Hepatocyte (in vitro differentiated cells): ENCODE results near the gene ATG10. TPM values are rescaled to one million over a fixed set of nuclear protein-coding genes. Genes with fewer than 3 reads are reported as not detected.
A peak's percentile ranks its signal among the peaks of the same experiment; 100 is the strongest.

Experiments used
- DNase-seq: peaks from one replicate; pipeline ENCODE4 v3.0.0-alpha.2; 2016; ENCODE audit warnings: low spot score
- H2AFZ ChIP-seq: fragments of 200-600 bp; sonication (generic); 2 replicates; pipeline ENCODE4 v1.6.0; 2016; ENCODE audit warnings: antibody characterized with exemption, mild to moderate bottlenecking
- H3K27ac ChIP-seq: fragments of 200-600 bp; sonication (generic); 2 replicates; pipeline ENCODE4 v1.5.1; 2016; ENCODE audit warnings: mild to moderate bottlenecking
- H3K27me3 ChIP-seq: fragments of 200-600 bp; sonication (generic); 2 replicates; pipeline ENCODE4 v1.6.1; 2016
- H3K36me3 ChIP-seq: fragments of 200-600 bp; sonication (generic); replicated peaks from 2 replicates; pipeline ENCODE4 v1.5.1; 2016; ENCODE audit warnings: low read depth; ENCODE audit not compliant: insufficient read depth
- H3K4me1 ChIP-seq: fragments of 200-600 bp; sonication (generic); 2 replicates; pipeline ENCODE4 v1.5.1; 2016; ENCODE audit warnings: mild to moderate bottlenecking, moderate library complexity; ENCODE audit not compliant: insufficient read depth
- H3K4me2 ChIP-seq: fragments of 200-600 bp; sonication (generic); 2 replicates; pipeline ENCODE4 v1.6.0; 2016
- H3K4me3 ChIP-seq: fragments of 200-600 bp; sonication (generic); 2 replicates; pipeline ENCODE4 v1.5.1; 2016; ENCODE audit warnings: mild to moderate bottlenecking
- H3K79me2 ChIP-seq: fragments of 200-600 bp; sonication (generic); 2 replicates; pipeline ENCODE4 v1.6.0; 2017; ENCODE audit warnings: mild to moderate bottlenecking
- H3K9me2 ChIP-seq: fragments of 200-600 bp; sonication (generic); replicated peaks from 2 replicates; pipeline ENCODE4 v1.6.0; 2017; ENCODE audit warnings: mild to moderate bottlenecking; ENCODE audit not compliant: insufficient read depth
- H3K9me3 ChIP-seq: fragments of 200-600 bp; sonication (generic); 2 replicates; pipeline ENCODE4 v1.5.1; 2016; ENCODE audit warnings: low read depth, mild to moderate bottlenecking
- H4K20me1 ChIP-seq: fragments of 200-600 bp; sonication (generic); 2 replicates; pipeline ENCODE4 v1.6.0; 2016; ENCODE audit warnings: mild to moderate bottlenecking; ENCODE audit not compliant: insufficient read depth, poor library complexity, severe bottlenecking
- CTCF ChIP-seq: fragments of 200-600 bp; sonication (generic); IDR thresholded peaks from 2 replicates; pipeline ENCODE4 v1.5.1; 2016; ENCODE audit warnings: antibody characterized with exemption, mild to moderate bottlenecking; ENCODE audit not compliant: poor library complexity
- EZH2 ChIP-seq: fragments of 200-600 bp; sonication (generic); IDR thresholded peaks from 2 replicates; pipeline ENCODE4 v1.6.1; 2016; ENCODE audit warnings: antibody characterized with exemption, mild to moderate bottlenecking, borderline replicate concordance
- EZH2phosphoT487 ChIP-seq: fragments of 200-600 bp; sonication (generic); IDR thresholded peaks from one replicate; pipeline ENCODE4 v1.6.1; 2018; ENCODE audit warnings: antibody characterized with exemption, mild to moderate bottlenecking, low read depth, moderate library complexity; ENCODE audit not compliant: unreplicated experiment, severe bottlenecking
- WGBS: methylation state at CpG from one replicate; pipeline ENCODE4 v1.1.6; 2016; ENCODE audit warnings: low lambda C conversion rate; ENCODE audit errors: missing lambda C conversion rate; 5-methylcytosine and 5-hydroxymethylcytosine counted together
- polyA plus RNA-seq: library from polyadenylated mRNA; unstranded; fragments of >200 nt; fragmentation: Nextera tagmentation; extraction: Ambion mirVana; gene quantifications from 2 replicates; pipeline ENCODE4 v1.2.1, GENCODE V29; 2016
- total RNA-seq: library from RNA; depleted of rRNA; stranded (reverse); fragments of >200 nt; gene quantifications from 2 replicates; pipeline ENCODE4 v1.2.3, GENCODE V29; 2014

The ATG10 gene
- total and polyA plus RNA-seq, 2 experiments from 2014 or later: 11.8 to 13.0 TPM

- Histone ChIP-seq H3K27ac (peak overlapping the region; percentile 67), H3K4me2 (peak overlapping the region; percentile 47)
Measured at GRCh38 chr5:82163452-82164175, 191.8 kb downstream of the ATG10 start.

GRCh38 chr5:82164176-82164976, 192.6 kb downstream of the ATG10 start:
- Histone ChIP-seq H3K36me3 (no peaks in the 10 kb centered on the region), H3K27ac (peak overlapping the region; percentile 67)

More at GRCh38 chr5:82163452-82164175, 191.8 kb downstream of the ATG10 start:
- no peaks in the 10 kb centered on the region for H3K79me2 ChIP-seq
- TF ChIP-seq EZH2: no peak
- no peak for TF ChIP-seq CTCF
- TF ChIP-seq EZH2phosphoT487: no peak
- peaks cover 25% of the 10 kb centered on the region for H3K4me1 ChIP-seq
- no peaks in the 10 kb centered on the region for H3K9me3 ChIP-seq
- DNase-seq: no peak
- no peak overlapping the region for H3K4me3 ChIP-seq
- H2AFZ ChIP-seq: no peak overlapping the region
- H4K20me1 ChIP-seq: no peaks in the 10 kb centered on the region
- H3K36me3 ChIP-seq: no peaks in the 10 kb centered on the region
- H3K27me3 ChIP-seq: no peaks in the 10 kb centered on the region
- H3K9me2 ChIP-seq: no peaks in the 10 kb centered on the region

GRCh38 chr5:82164977-82165713, 193.3 kb downstream of the ATG10 start:
- H3K4me2 ChIP-seq: no peak overlapping the region
- H3K27ac ChIP-seq: peak overlapping the region; percentile 67
- H2AFZ ChIP-seq: no peak overlapping the region
- H3K9me2 ChIP-seq: no peaks in the 10 kb centered on the region
- no peak overlapping the region for H3K4me3 ChIP-seq
- H4K20me1 ChIP-seq: no peaks in the 10 kb centered on the region
- no peaks in the 10 kb centered on the region for H3K79me2 ChIP-seq
- peak; percentile 23 for DNase-seq
- H3K9me3 ChIP-seq: no peaks in the 10 kb centered on the region
- H3K27me3 ChIP-seq: no peaks in the 10 kb centered on the region
- TF ChIP-seq EZH2 (no peak), CTCF (no peak), EZH2phosphoT487 (no peak)
- WGBS: 50% methylated on average over 3 of the region's 3 CpGs
- no peaks in the 10 kb centered on the region for H3K36me3 ChIP-seq
- peaks cover 25% of the 10 kb centered on the region for H3K4me1 ChIP-seq

More at GRCh38 chr5:82164176-82164976, 192.6 kb downstream of the ATG10 start:
- DNase-seq: peak; percentile 32
- Histone ChIP-seq H3K79me2 (no peaks in the 10 kb centered on the region), H4K20me1 (no peaks in the 10 kb centered on the region), H3K9me3 (no peaks in the 10 kb centered on the region), H3K27me3 (no peaks in the 10 kb centered on the region), H2AFZ (no peak overlapping the region), H3K4me1 (peaks cover 25% of the 10 kb centered on the region), H3K9me2 (no peaks in the 10 kb centered on the region), H3K4me3 (no peak overlapping the region), H3K4me2 (peak overlapping the region; percentile 47)
- TF ChIP-seq EZH2phosphoT487 (no peak), EZH2 (no peak), CTCF (no peak)
- WGBS: 61% methylated on average over 6 of the region's 6 CpGs
